Measurements from ENCODE around the gene ACADS. TPM values are rescaled to one million over a fixed set of nuclear protein-coding genes. Genes with fewer than 3 reads are reported as not detected.
A peak's percentile ranks its signal among the peaks of the same experiment; 100 is the strongest.

Gene ACADS
- total and polyA plus RNA-seq, 2 of the 8 experiments (the other 6 are each of a cell fraction or from before 2014, with no cell fraction given) = 4.9 to 7.5 TPM

DNA sequence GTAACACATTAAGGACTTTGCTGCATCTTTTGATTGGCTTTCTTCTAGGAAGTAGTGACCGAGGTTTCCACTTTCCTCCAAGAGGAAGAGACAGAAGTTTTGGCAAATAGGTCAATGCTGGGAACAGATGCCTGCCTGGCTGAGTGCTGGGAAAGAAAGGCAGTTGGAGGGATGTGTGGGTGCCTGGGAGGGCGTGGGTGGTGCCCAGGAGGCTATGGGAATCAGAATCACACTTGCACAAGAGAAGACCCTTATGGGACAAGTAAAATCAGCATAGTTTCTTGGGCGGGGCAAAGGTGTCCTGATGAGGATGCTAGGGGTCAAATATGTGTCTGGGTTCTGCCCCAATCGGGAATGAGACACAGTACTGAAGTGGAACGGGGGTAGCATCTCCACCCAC lies 906 bp upstream of the ACADS start:
- no peak overlapping the region for H3K23ac ChIP-seq (ENCODE audit: insufficient read length)
- H2AK5ac ChIP-seq (ENCODE audit: low read depth, low read length) = no peak overlapping the region
- H3K4me2 ChIP-seq (ENCODE audit: insufficient read depth in 1 of 2, low read depth in 2 of 2, low read length in 2 of 2) = peak overlapping the region; percentile 77 to 81
- H3K27me3 ChIP-seq (replicated peaks in 1 of 4; ENCODE audit: control insufficient read depth in 3 of 4, extremely low read depth in 1 of 4, insufficient read depth in 3 of 4, low read length in 3 of 4) = peaks cover 0 to 4% (median 1%) of the 10 kb centered on the region in 4 experiments; a peak in 3 of 7 replicates
- DNase-seq (ENCODE audit: low read depth in 1 of 2, low spot score in 2 of 2) (no peak), FAIRE-seq (no peak)
- WGBS, 2 experiments (ENCODE audit: extremely low coverage in 1 of 2, insufficient coverage in 1 of 2, insufficient read length in 1 of 2, insufficient replicate concordance in 2 of 2, low coverage in 1 of 2, low lambda C conversion rate in 2 of 2, missing lambda C conversion rate in 1 of 2) = 75% methylated on average over 5 of the region's 5 CpGs; no CpG with 5 or more reads in 1 of the 2 experiments
- POLR2A ChIA-PET (ENCODE audit: partially characterized antibody) = interaction anchor here (0.8 to 1.5 kb wide), 4 partner anchors 13 to 170 kb away, joined by 3 to 6 read pairs (median 6); partner anchors contain the start of gene POP5
- H2BK120ac ChIP-seq (replicated peaks; ENCODE audit: low read depth, low read length) = no peak overlapping the region
- H3K36me3 ChIP-seq (ENCODE audit: control insufficient read depth in 2 of 4, insufficient read depth in 4 of 4, low read length in 3 of 4) = peaks cover 20 to 37% (median 30%) of the 10 kb centered on the region in 4 experiments
- CTCF ChIA-PET (ENCODE audit: partially characterized antibody) = interaction anchor here (0.6 to 1.4 kb wide), 7 partner anchors 8 to 247 kb away, joined by 3 to 7 read pairs (median 4); partner anchors contain the start of gene POP5
- H3K27ac ChIP-seq (ENCODE audit: low read depth, low read length) = no peak overlapping the region
- no peak overlapping the region for H2AFZ ChIP-seq (ENCODE audit: low read length)
- peaks cover 0 to 5% (median 4%) of the 10 kb centered on the region in 4 experiments; a peak in 4 of 7 replicates for H3K4me1 ChIP-seq (replicated peaks in 1 of 4; ENCODE audit: control insufficient read depth in 3 of 4, insufficient read depth in 4 of 4, low read length in 3 of 4)
- peak overlapping the region in 3 of 4 experiments; percentile 37 to 67 (median 37); a peak in 5 of 8 replicates for H3K4me3 ChIP-seq (ENCODE audit: extremely low read depth in 1 of 4, insufficient read depth in 2 of 4, low read depth in 3 of 4, low read length in 4 of 4)
- peaks cover 4% of the 10 kb centered on the region; the same call in 1 of the 2 replicates for H3K23me2 ChIP-seq (ENCODE audit: low read depth, low read length)
- no peak overlapping the region for H3K18ac ChIP-seq (ENCODE audit: extremely low read depth, low read length)
- no peak overlapping the region for H3K14ac ChIP-seq (ENCODE audit: insufficient read length)
- no peak overlapping the region for H4K91ac ChIP-seq (replicated peaks; ENCODE audit: insufficient read length, low read length)
- H4K20me1 ChIP-seq (replicated peaks in 1 of 2; ENCODE audit: control insufficient read depth in 1 of 2, insufficient read depth in 2 of 2, low read length in 2 of 2) = peaks cover 0 to 8% of the 10 kb centered on the region in 2 experiments
- H3K79me2 ChIP-seq (ENCODE audit: control insufficient read depth in 1 of 2, insufficient read depth in 2 of 2, low read length in 2 of 2) = no peaks in the 10 kb centered on the region
- no peaks in the 10 kb centered on the region for H3K79me1 ChIP-seq (ENCODE audit: low read depth, low read length)
- no peak overlapping the region for H2BK20ac ChIP-seq (ENCODE audit: low read length)
- no peaks in the 10 kb centered on the region for H3K9me3 ChIP-seq (ENCODE audit: insufficient read depth in 2 of 2, low read depth in 1 of 2, low read length in 1 of 2)
- H4K5ac ChIP-seq (ENCODE audit: insufficient read length, low read depth, low read length) = no peak overlapping the region
- no peak overlapping the region for H2BK15ac ChIP-seq (ENCODE audit: low read length)
- H2BK5ac ChIP-seq (ENCODE audit: low read depth, low read length) = no peak overlapping the region
- H3K4ac ChIP-seq (replicated peaks; ENCODE audit: insufficient read length, low read depth, low read length) = no peak overlapping the region
- H3K56ac ChIP-seq (replicated peaks; ENCODE audit: insufficient read length, low read depth, low read length) = no peak overlapping the region
- H3K9ac ChIP-seq (replicated peaks in 1 of 4; ENCODE audit: extremely low read depth in 1 of 4, low read depth in 3 of 4, low read length in 3 of 4) = no peak overlapping the region
- no peak overlapping the region for H2BK12ac ChIP-seq (ENCODE audit: low read depth, low read length)
- H4K8ac ChIP-seq (ENCODE audit: extremely low read depth, insufficient read depth, low read length) = no peak overlapping the region
- no peak for TF ChIP-seq JUND (IDR thresholded peaks at IDR 0.05; ENCODE audit: low read length)
- TF ChIP-seq RAD21 (IDR thresholded peaks at IDR 0.05 in 1 of 2, conservative IDR thresholded peaks at IDR 0.05 in 1 of 2; ENCODE audit: low read depth in 2 of 2, low read length in 2 of 2) = no peak
- no peak for TF ChIP-seq NRF1 (IDR thresholded peaks at IDR 0.05; ENCODE audit: low read depth, low read length)
- no peak for TF ChIP-seq RNF2 (IDR thresholded peaks at IDR 0.05; ENCODE audit: borderline replicate concordance, low read depth, low read length, missing control alignments, poor library complexity, severe bottlenecking)
- TF ChIP-seq NANOG (IDR thresholded peaks at IDR 0.05; ENCODE audit: insufficient read depth, low read depth, low read length, poor library complexity, severe bottlenecking) = no peak
- no peak for TF ChIP-seq KDM1A (IDR thresholded peaks at IDR 0.05; ENCODE audit: borderline replicate concordance, low read length)
- TF ChIP-seq SIN3A (conservative IDR thresholded peaks at IDR 0.05 in 1 of 2, IDR thresholded peaks at IDR 0.05 in 1 of 2; ENCODE audit: low read depth in 1 of 2, low read length in 2 of 2) = no peak
- TF ChIP-seq, protein P1, sequence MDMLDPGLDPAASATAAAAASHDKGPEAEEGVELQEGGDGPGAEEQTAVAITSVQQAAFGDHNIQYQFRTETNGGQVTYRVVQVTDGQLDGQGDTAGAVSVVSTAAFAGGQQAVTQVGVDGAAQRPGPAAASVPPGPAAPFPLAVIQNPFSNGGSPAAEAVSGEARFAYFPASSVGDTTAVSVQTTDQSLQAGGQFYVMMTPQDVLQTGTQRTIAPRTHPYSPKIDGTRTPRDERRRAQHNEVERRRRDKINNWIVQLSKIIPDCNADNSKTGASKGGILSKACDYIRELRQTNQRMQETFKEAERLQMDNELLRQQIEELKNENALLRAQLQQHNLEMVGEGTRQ (IDR thresholded peaks at IDR 0.05; ENCODE audit: low read length) = no peak
- TF ChIP-seq, protein P2, sequence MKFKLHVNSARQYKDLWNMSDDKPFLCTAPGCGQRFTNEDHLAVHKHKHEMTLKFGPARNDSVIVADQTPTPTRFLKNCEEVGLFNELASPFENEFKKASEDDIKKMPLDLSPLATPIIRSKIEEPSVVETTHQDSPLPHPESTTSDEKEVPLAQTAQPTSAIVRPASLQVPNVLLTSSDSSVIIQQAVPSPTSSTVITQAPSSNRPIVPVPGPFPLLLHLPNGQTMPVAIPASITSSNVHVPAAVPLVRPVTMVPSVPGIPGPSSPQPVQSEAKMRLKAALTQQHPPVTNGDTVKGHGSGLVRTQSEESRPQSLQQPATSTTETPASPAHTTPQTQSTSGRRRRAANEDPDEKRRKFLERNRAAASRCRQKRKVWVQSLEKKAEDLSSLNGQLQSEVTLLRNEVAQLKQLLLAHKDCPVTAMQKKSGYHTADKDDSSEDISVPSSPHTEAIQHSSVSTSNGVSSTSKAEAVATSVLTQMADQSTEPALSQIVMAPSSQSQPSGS (IDR thresholded peaks at IDR 0.05; ENCODE audit: low read length) = no peak
